HFFc6 (cell line): Measurements from ENCODE around the gene OPRM1. TPM values are rescaled to one million over a fixed set of nuclear protein-coding genes. Genes with fewer than 3 reads are reported as not detected.
"Not testable (repeated sequence)": the region's sequence is repeated elsewhere in the genome, so short reads cannot be mapped to it uniquely, and the experiment has no call there.

ENCODE experiments used
- DNase-seq: peaks from one replicate; pipeline ENCODE4 v3.0.0-alpha.2; 2018
- H3K27ac Mint-ChIP-seq: 2 replicates; pipeline ENCODE4 v1.8.0; 2020; ENCODE audit warnings: mild to moderate bottlenecking, mixed read lengths
- H3K27me3 Mint-ChIP-seq: 2 replicates; pipeline ENCODE4 v1.8.0; 2021; ENCODE audit warnings: mild to moderate bottlenecking, moderate library complexity, mixed read lengths; ENCODE audit not compliant: insufficient read depth
- H3K36me3 Mint-ChIP-seq: 2 replicates; pipeline ENCODE4 v1.8.0; 2021; ENCODE audit warnings: low read depth, mixed read lengths
- H3K4me1 Mint-ChIP-seq: 2 replicates; pipeline ENCODE4 v1.8.0; 2020; ENCODE audit warnings: low read depth, mixed read lengths
- H3K4me3 Mint-ChIP-seq: 2 replicates; pipeline ENCODE4 v1.8.0; 2020; ENCODE audit warnings: mild to moderate bottlenecking, moderate library complexity, mixed read lengths
- H3K9me3 Mint-ChIP-seq: 2 replicates; pipeline ENCODE4 v1.8.0; 2020; ENCODE audit warnings: mild to moderate bottlenecking, mixed read lengths
- total RNA-seq, 6 experiments: library from RNA; stranded (reverse); fragmentation: NEBNext Ultra II Directional; extraction: Animal tissue kit (Norgen Biotek cat#: 25700); gene quantifications; 2 replicates in 1 of 6; 3 replicates in 5 of 6; pipeline ENCODE4 v1.2.3, GENCODE V29; 2021
- TF ChIP-seq, protein P1 (sequence below): fragments of 200-600 bp; sonication (generic); IDR thresholded peaks from 2 replicates; pipeline ENCODE4 v1.5.0; 2021; ENCODE audit warnings: antibody characterized with exemption, mild to moderate bottlenecking

Gene OPRM1
- total RNA-seq, 6 experiments from 2014 or later, result not detected

GRCh38 chr6:154197196-154197860 lies 158.3 kb downstream of the OPRM1 start:
- no peaks in the 10 kb centered on the region for H3K36me3 Mint-ChIP-seq
- H3K4me1 Mint-ChIP-seq, result no peaks in the 10 kb centered on the region
- no peak for DNase-seq
- no peaks in the 10 kb centered on the region; the same call in none of the 2 replicates for H3K27me3 Mint-ChIP-seq
- TF ChIP-seq, protein P1, sequence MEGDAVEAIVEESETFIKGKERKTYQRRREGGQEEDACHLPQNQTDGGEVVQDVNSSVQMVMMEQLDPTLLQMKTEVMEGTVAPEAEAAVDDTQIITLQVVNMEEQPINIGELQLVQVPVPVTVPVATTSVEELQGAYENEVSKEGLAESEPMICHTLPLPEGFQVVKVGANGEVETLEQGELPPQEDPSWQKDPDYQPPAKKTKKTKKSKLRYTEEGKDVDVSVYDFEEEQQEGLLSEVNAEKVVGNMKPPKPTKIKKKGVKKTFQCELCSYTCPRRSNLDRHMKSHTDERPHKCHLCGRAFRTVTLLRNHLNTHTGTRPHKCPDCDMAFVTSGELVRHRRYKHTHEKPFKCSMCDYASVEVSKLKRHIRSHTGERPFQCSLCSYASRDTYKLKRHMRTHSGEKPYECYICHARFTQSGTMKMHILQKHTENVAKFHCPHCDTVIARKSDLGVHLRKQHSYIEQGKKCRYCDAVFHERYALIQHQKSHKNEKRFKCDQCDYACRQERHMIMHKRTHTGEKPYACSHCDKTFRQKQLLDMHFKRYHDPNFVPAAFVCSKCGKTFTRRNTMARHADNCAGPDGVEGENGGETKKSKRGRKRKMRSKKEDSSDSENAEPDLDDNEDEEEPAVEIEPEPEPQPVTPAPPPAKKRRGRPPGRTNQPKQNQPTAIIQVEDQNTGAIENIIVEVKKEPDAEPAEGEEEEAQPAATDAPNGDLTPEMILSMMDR, result no peak
- no peak overlapping the region for H3K4me3 Mint-ChIP-seq
- no peaks in the 10 kb centered on the region; the same call in 1 of the 2 replicates for H3K9me3 Mint-ChIP-seq
- H3K27ac Mint-ChIP-seq, result no peak overlapping the region

GRCh38 chr6:154201688-154202087 lies 162.6 kb downstream of the OPRM1 start:
- H3K4me1 Mint-ChIP-seq, H3K27me3 Mint-ChIP-seq, H3K27ac Mint-ChIP-seq, H3K36me3 Mint-ChIP-seq, DNase-seq, H3K4me3 Mint-ChIP-seq, H3K9me3 Mint-ChIP-seq: not testable (repeated sequence)

GRCh38 chr6:154202339-154202738 lies 163.3 kb downstream of the OPRM1 start:
- H3K9me3 Mint-ChIP-seq, result no peaks in the 10 kb centered on the region
- no peaks in the 10 kb centered on the region for H3K4me1 Mint-ChIP-seq
- H3K4me3 Mint-ChIP-seq, result no peak overlapping the region
- no peak overlapping the region for H3K27ac Mint-ChIP-seq
- H3K36me3 Mint-ChIP-seq, result no peaks in the 10 kb centered on the region
- H3K27me3 Mint-ChIP-seq, result peaks cover 2% of the 10 kb centered on the region; the same call in 1 of the 2 replicates
- TF ChIP-seq, protein P1, result no peak
- DNase-seq, result no peak

GRCh38 chr6:154202958-154203357 lies 163.9 kb downstream of the OPRM1 start:
- DNase-seq, result no peak
- no peak overlapping the region for H3K4me3 Mint-ChIP-seq

GRCh38 chr6:154206141-154206540 lies 167.1 kb downstream of the OPRM1 start:
- TF ChIP-seq, protein P1, result no peak
- no peaks in the 10 kb centered on the region for H3K9me3 Mint-ChIP-seq
- H3K36me3 Mint-ChIP-seq, result no peaks in the 10 kb centered on the region
- H3K4me3 Mint-ChIP-seq, result no peak overlapping the region
- H3K4me1 Mint-ChIP-seq, result no peaks in the 10 kb centered on the region
- H3K27me3 Mint-ChIP-seq, result peaks cover 7% of the 10 kb centered on the region; the same call in 1 of the 2 replicates
- H3K27ac Mint-ChIP-seq, result no peak overlapping the region
- DNase-seq, result no peak

More at GRCh38 chr6:154202958-154203357, 163.9 kb downstream of the OPRM1 start:
- no peak overlapping the region for H3K27ac Mint-ChIP-seq
- no peaks in the 10 kb centered on the region for H3K9me3 Mint-ChIP-seq
- H3K4me1 Mint-ChIP-seq, result no peaks in the 10 kb centered on the region
- no peaks in the 10 kb centered on the region for H3K36me3 Mint-ChIP-seq
- TF ChIP-seq, protein P1, result no peak
- peaks cover 4% of the 10 kb centered on the region; the same call in 1 of the 2 replicates for H3K27me3 Mint-ChIP-seq

DNA sequence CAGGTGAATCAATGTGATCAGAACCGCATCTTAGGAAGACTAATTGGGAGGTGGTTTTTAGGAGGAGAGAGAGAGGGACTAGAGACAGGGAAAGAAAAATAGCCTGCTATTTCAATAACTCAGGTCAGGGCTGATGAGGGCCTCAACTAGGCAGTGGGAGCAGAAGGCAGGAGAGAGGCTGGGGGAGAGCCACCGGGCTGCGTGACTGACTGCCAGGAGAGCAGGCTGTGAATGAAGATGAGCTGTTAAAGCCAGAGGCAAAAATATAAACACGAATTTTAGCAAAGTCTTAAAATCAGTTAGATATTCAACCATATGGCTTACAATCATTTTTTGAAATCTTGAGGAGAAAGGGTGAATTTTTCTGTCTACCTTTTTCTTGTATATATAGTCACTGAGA lies 168.0 kb downstream of the OPRM1 start:
- Mint-ChIP-seq H3K36me3 (no peaks in the 10 kb centered on the region), H3K27me3 (peaks cover 7% of the 10 kb centered on the region; the same call in 1 of the 2 replicates), H3K4me1 (no peaks in the 10 kb centered on the region), H3K4me3 (no peak overlapping the region), H3K27ac (no peak overlapping the region), H3K9me3 (no peaks in the 10 kb centered on the region)
- no peak for DNase-seq
- TF ChIP-seq, protein P1, result no peak
